GM23338 (cell line): Measurements from ENCODE around the gene VCX2. TPM values are rescaled to one million over a fixed set of nuclear protein-coding genes. Genes with fewer than 3 reads are reported as not detected.

ENCODE experiments used
- ATAC-seq: fragments of 200-7000 bp; cut with Tn5 transposase; 3 replicates; pipeline ENCODE4 v1.9.1; 2020
- DNase-seq: peaks from one replicate; pipeline ENCODE4 v3.0.0-alpha.2; 2015; ENCODE audit warnings: low spot score
- H2AFZ ChIP-seq: fragments of 200-600 bp; sonication (generic); 2 replicates; pipeline ENCODE4 v1.8.0; 2016; ENCODE audit warnings: antibody characterized with exemption, mild to moderate bottlenecking, moderate library complexity
- H3F3A ChIP-seq: fragments of 200-600 bp; sonication (generic); replicated peaks from 2 replicates; pipeline ENCODE4 v1.8.0; 2017; ENCODE audit warnings: antibody characterized with exemption, mixed run types, low read depth
- H3K27ac ChIP-seq: fragments of 200-600 bp; sonication (generic); 2 replicates; pipeline ENCODE4 v1.6.1; 2016; ENCODE audit warnings: low read depth
- H3K27me3 ChIP-seq: fragments of 200-600 bp; sonication (generic); 2 replicates; pipeline ENCODE4 v1.8.0; 2016; ENCODE audit warnings: mild to moderate bottlenecking, mixed run types, moderate library complexity; ENCODE audit not compliant: insufficient read depth
- H3K36me3 ChIP-seq: fragments of 200-600 bp; sonication (generic); 2 replicates; pipeline ENCODE4 v1.8.0; 2016; ENCODE audit warnings: mild to moderate bottlenecking; ENCODE audit not compliant: insufficient read depth
- H3K4me1 ChIP-seq: fragments of 200-600 bp; sonication (generic); 2 replicates; pipeline ENCODE4 v1.8.0; 2016; ENCODE audit warnings: mild to moderate bottlenecking, moderate library complexity; ENCODE audit not compliant: insufficient read depth
- H3K4me2 ChIP-seq: fragments of 200-600 bp; sonication (generic); 2 replicates; pipeline ENCODE4 v1.7.1; 2017; ENCODE audit warnings: mixed run types
- H3K4me3 ChIP-seq: fragments of 200-600 bp; sonication (generic); 2 replicates; pipeline ENCODE4 v1.6.1; 2016; ENCODE audit warnings: mixed run types
- H3K79me2 ChIP-seq: fragments of 200-600 bp; sonication (generic); replicated peaks from 2 replicates; pipeline ENCODE4 v1.8.0; 2017; ENCODE audit warnings: mild to moderate bottlenecking; ENCODE audit not compliant: insufficient read depth
- H3K9me2 ChIP-seq: fragments of 200-600 bp; sonication (generic); 2 replicates; pipeline ENCODE4 v1.8.0; 2017; ENCODE audit not compliant: insufficient read depth
- H4K20me1 ChIP-seq: fragments of 200-600 bp; sonication (generic); replicated peaks from 2 replicates; pipeline ENCODE4 v1.8.0; 2017; ENCODE audit warnings: mild to moderate bottlenecking; ENCODE audit not compliant: insufficient read depth
- H3K27ac Mint-ChIP-seq: 2 replicates; pipeline ENCODE4 v1.8.0; 2020; ENCODE audit warnings: inconsistent platforms, mild to moderate bottlenecking, moderate library complexity, mixed read lengths
- H3K27me3 Mint-ChIP-seq: 3 replicates; pipeline ENCODE4 v1.8.0; 2022; ENCODE audit warnings: low read depth, mild to moderate bottlenecking, moderate library complexity, mixed read lengths, inconsistent platforms; ENCODE audit not compliant: insufficient read depth, poor library complexity
- H3K36me3 Mint-ChIP-seq: 3 replicates; pipeline ENCODE4 v1.8.0; 2021; ENCODE audit warnings: low read depth, mild to moderate bottlenecking, inconsistent platforms, moderate library complexity, mixed read lengths
- H3K4me1 Mint-ChIP-seq: 3 replicates; pipeline ENCODE4 v1.8.0; 2020; ENCODE audit warnings: mild to moderate bottlenecking, inconsistent platforms, mixed read lengths
- H3K4me3 Mint-ChIP-seq: 3 replicates; pipeline ENCODE4 v1.8.0; 2021; ENCODE audit warnings: moderate library complexity, mild to moderate bottlenecking, inconsistent platforms, mixed read lengths
- H3K9me3 Mint-ChIP-seq: 3 replicates; pipeline ENCODE4 v1.8.0; 2020; ENCODE audit warnings: moderate library complexity, mild to moderate bottlenecking, inconsistent platforms, mixed read lengths
- CTCF ChIP-seq, 2 experiments: fragments of 200-600 bp in 1 of 2; sonication (generic) in 1 of 2; conservative IDR thresholded peaks; 2 replicates each; pipeline versions ENCODE4 v1.5.1 to v1.6.1; 2016 to 2017; ENCODE audit warnings: antibody characterized with exemption in 2 of 2, low read depth in 2 of 2, mild to moderate bottlenecking in 2 of 2, moderate library complexity in 1 of 2
- EZH2phosphoT487 ChIP-seq: fragments of 200-600 bp; sonication (generic); IDR thresholded peaks from one replicate; pipeline ENCODE4 v1.8.1; 2018; ENCODE audit warnings: antibody characterized with exemption; ENCODE audit not compliant: unreplicated experiment
- POLR2AphosphoS5 ChIP-seq: IDR thresholded peaks from 2 replicates; pipeline ENCODE4 v1.6.1; 2016; ENCODE audit warnings: antibody characterized with exemption, low read depth
- STAT1 ChIP-seq: IDR thresholded peaks from one replicate; pipeline ENCODE4 v1.6.1; 2016; ENCODE audit warnings: antibody characterized with exemption; ENCODE audit not compliant: unreplicated experiment
- ZNF114 ChIP-seq: fragments of 250-450 bp; sonication (Bioruptor Pico); IDR thresholded peaks from 2 replicates; pipeline ENCODE4 v1.5.0; 2020; ENCODE audit warnings: mild to moderate bottlenecking, moderate library complexity
- ZNF462 ChIP-seq: fragments of 250-450 bp; sonication (Bioruptor Pico); IDR thresholded peaks from 2 replicates; pipeline ENCODE4 v1.5.0; 2020; ENCODE audit warnings: mild to moderate bottlenecking, moderate library complexity
- polyA plus RNA-seq: library from polyadenylated mRNA; unstranded; fragments of >200 nt; fragmentation: Nextera tagmentation; extraction: Ambion mirVana; gene quantifications from 2 replicates; pipeline ENCODE4 v1.2.1, GENCODE V29; 2016
- total RNA-seq: library from RNA; depleted of rRNA; stranded (reverse); fragments of >200 nt; shearing (Covaris generic); gene quantifications from 2 replicates; pipeline ENCODE4 v1.2.3, GENCODE V29; 2014

Gene VCX2
- total and polyA plus RNA-seq, 2 experiments from 2014 or later, result not detected

- H3K27ac ChIP-seq, result no peak overlapping the region
- no peak for DNase-seq
- H3K4me2 ChIP-seq, result no peak overlapping the region
These were observed 20.0 kb upstream of the VCX2 start for GRCh38 chrX:8191022-8191421.

More at GRCh38 chrX:8191022-8191421, 20.0 kb upstream of the VCX2 start:
- Histone ChIP-seq H3K4me3 (no peak overlapping the region), H3F3A (no peaks in the 10 kb centered on the region), H4K20me1 (no peaks in the 10 kb centered on the region), H3K4me1 (0 out of 2 replicates have a peak, but pooled peaks cover 4% of the 10 kb centered on the region), H3K27me3 (no peaks in the 10 kb centered on the region), H3K36me3 (no peaks in the 10 kb centered on the region), H3K9me2 (no peaks in the 10 kb centered on the region), H2AFZ (no peak overlapping the region), H3K79me2 (no peaks in the 10 kb centered on the region)
- H3K4me3 Mint-ChIP-seq, result no peak overlapping the region
- H3K27me3 Mint-ChIP-seq, result no peaks in the 10 kb centered on the region
- TF ChIP-seq STAT1, result no peak
- TF ChIP-seq POLR2AphosphoS5, result no peak
- TF ChIP-seq CTCF (conservative IDR thresholded peaks at IDR 0.05; ENCODE audit: low read depth in 2 of 2), result no peak
- TF ChIP-seq ZNF462, result no peak
- no peak for TF ChIP-seq ZNF114 (CRISPR knock-in tag)
- no peak for TF ChIP-seq EZH2phosphoT487
- peaks cover 8% of the 10 kb centered on the region; the same call in 2 of the 3 replicates for H3K4me1 Mint-ChIP-seq
- no peak overlapping the region for H3K27ac Mint-ChIP-seq
- no peak for ATAC-seq
- H3K36me3 Mint-ChIP-seq, result no peaks in the 10 kb centered on the region
- H3K9me3 Mint-ChIP-seq, result no peaks in the 10 kb centered on the region
